ENCODE data around the gene PDE4B.
A peak's percentile ranks its signal among the peaks of the same experiment; 100 is the strongest.

Gene PDE4B

GRCh38 chr1:65890201-65890843, 97.6 kb downstream of the PDE4B start:
- no peak for DNase-seq

- DNase-seq: no peak
These were observed 102.3 kb downstream of the PDE4B start for GRCh38 chr1:65894738-65895605.

- DNase-seq: no peak
These were observed 104.0 kb downstream of the PDE4B start for GRCh38 chr1:65896721-65897120.

GRCh38 chr1:65897485-65897884, 104.8 kb downstream of the PDE4B start:
- no peak for DNase-seq

- DNase-seq: no peak
These were observed 112.0 kb downstream of the PDE4B start for GRCh38 chr1:65904681-65905083.

- no peak for DNase-seq
These were observed 117.7 kb downstream of the PDE4B start for GRCh38 chr1:65910432-65910831.

- DNase-seq: no peak
These were observed 119.0 kb downstream of the PDE4B start for GRCh38 chr1:65911679-65912078.

GRCh38 chr1:65918564-65918963, 125.9 kb downstream of the PDE4B start:
- no peak for DNase-seq

- no peak for DNase-seq
These were observed 128.8 kb downstream of the PDE4B start for GRCh38 chr1:65921446-65921845.

GRCh38 chr1:65924471-65924870, 131.8 kb downstream of the PDE4B start:
- peak in 1 of 3 donors; percentile 15 for DNase-seq

- DNase-seq: peak; percentile 36 to 56 (median 56)
These were observed 145.8 kb downstream of the PDE4B start for GRCh38 chr1:65938506-65938905.

GRCh38 chr1:65939191-65939590, 146.5 kb downstream of the PDE4B start:
- DNase-seq: peak in 1 of 3 donors; percentile 12

GRCh38 chr1:65939636-65940035, 146.9 kb downstream of the PDE4B start:
- peak; percentile 78 to 89 (median 89) for DNase-seq

- DNase-seq: peak; percentile 59 to 76 (median 69)
These were observed 147.4 kb downstream of the PDE4B start for GRCh38 chr1:65940126-65940525.

GRCh38 chr1:65942476-65942875, 149.8 kb downstream of the PDE4B start:
- no peak for DNase-seq

GRCh38 chr1:65946376-65946775, 153.7 kb downstream of the PDE4B start:
- no peak for DNase-seq

- no peak for DNase-seq
These were observed 154.3 kb downstream of the PDE4B start for GRCh38 chr1:65946960-65947359.

- DNase-seq: peak in 2 of 3 donors; percentile 27 to 29
These were observed 156.0 kb downstream of the PDE4B start for GRCh38 chr1:65948609-65949229.

- no peak for DNase-seq
These were observed 156.5 kb downstream of the PDE4B start for GRCh38 chr1:65949230-65949626.

- DNase-seq: no peak
These were observed 157.2 kb downstream of the PDE4B start for GRCh38 chr1:65949933-65950332.

- DNase-seq: no peak
These were observed 160.0 kb downstream of the PDE4B start for GRCh38 chr1:65952696-65953095.

GRCh38 chr1:65953170-65953569, 160.5 kb downstream of the PDE4B start:
- DNase-seq: no peak

GRCh38 chr1:65955071-65955470, 162.4 kb downstream of the PDE4B start:
- no peak for DNase-seq

- no peak for DNase-seq
These were observed 162.8 kb downstream of the PDE4B start for GRCh38 chr1:65955503-65955902.

All from suppressor macrophage treated with lipopolysaccharide for 1 hour (primary cell).